Activated CD4-positive, alpha-beta T cell treated with anti-CD3 and anti-CD28 coated beads for 48 hours (primary cell): Measurements from ENCODE around the gene WDR64.

Experiments used
- DNase-seq: peaks from one replicate; pipeline ENCODE4 v3.0.0-alpha.2; 2020

Gene WDR64

GRCh38 chr1:241846375-241846774 lies 194.3 kb downstream of the WDR64 start:
- no peak for DNase-seq

GRCh38 chr1:241846862-241847539 lies 194.9 kb downstream of the WDR64 start:
- no peak for DNase-seq

DNA sequence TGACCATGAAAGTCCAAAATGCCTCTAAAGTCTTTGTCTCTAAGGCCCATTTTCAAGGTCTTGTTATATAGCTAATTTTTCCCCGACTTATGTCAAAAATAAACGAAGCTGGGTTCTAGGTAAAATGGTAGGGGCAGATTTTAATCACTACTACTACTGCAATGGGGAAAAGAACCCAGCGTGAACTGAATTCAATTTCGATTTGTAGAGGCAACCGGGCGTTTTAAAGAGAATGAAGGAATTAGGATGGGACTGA lies 195.4 kb downstream of the WDR64 start:
- no peak for DNase-seq

DNA sequence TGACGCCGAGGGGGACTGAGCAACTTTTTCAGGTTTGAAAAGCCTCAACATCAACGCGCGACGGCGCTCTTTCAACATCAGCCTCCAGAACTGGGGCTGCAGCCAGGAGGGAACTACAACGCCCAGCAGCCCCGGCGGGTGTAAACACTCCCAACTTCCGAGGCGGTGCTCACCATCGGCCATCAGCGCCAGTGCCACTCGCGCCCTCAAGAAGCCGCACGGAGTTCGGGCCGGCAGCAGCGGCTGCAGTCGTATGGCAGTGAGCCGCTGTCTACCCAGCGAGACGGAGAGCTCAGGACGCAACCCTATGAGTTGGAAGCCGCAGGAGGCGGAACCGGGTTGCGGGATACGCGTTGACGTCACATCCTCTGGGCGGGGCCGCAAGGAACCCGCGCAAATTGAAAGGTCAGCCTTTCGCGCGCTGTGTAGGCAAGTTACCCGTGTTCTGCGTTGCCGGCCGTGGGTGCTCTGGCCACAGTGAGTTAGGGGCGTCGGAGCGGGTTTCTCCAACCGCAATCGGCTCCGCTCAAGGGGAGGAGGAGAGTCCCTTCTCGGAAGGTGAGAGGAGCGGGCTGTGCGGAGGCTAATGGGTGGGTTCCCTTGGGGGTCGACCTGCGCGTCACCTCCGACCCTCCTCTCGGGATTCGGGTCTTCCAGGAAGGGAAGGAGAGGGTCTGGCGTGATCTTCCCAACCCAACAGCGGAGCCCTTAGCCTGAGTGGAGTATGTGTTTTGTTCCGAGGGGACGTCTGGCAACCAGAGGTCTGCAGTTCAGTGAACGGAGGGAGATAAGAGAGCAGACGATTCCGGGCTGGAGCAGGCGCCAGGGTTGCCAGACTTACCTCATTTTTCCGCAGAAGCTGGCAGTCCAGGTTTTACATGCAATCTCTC lies 196.0 kb downstream of the WDR64 start, which contains the start of gene EXO1:
Gene EXO1, plus strand, starts transcription at position 409 of the 890 bp plus-strand sequence. CDS start 2,222 bp downstream, outside the sequence.
- peak; percentile 93 for DNase-seq

DNA sequence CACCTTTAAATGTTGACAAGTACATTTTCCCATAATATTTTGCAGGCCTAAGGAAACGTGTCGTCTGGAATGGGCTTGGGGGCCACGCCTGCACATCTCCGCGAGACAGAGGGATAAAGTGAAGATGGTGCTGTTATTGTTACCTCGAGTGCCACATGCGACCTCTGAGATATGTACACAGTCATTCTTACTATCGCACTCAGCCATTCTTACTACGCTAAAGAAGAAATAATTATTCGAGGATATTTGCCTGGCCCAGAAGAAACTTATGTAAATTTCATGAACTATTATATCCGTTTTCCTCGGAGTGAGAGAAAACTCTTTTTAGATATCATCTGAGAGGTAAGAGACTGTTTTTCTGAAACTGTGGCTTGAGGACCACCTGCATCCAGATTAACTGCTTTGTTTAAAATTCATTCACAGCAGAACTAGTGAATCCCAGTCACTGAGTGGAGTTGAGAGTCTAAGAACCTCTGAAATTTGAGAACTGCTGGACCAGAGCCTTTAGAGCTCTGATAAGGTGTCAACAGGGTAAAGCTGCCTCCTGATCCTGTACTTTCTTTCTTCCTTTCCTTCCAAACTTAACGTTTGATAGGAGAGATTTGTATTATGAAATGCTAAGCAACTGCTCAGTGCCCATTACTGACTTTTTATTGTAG lies 196.7 kb downstream of the WDR64 start:
- DNase-seq, result no peak

GRCh38 chr1:241849345-241849695 lies 197.2 kb downstream of the WDR64 start:
- DNase-seq, result no peak
